Tibial nerve (tissue), 4 donors: Measurements from ENCODE around the gene PTGR1. TPM values are rescaled to one million over a fixed set of nuclear protein-coding genes. Genes with fewer than 3 reads are reported as not detected.
A peak's percentile ranks its signal among the peaks of the same experiment; 100 is the strongest.

ENCODE experiments used
- DNase-seq, 2 donors: peaks; one replicate each; pipeline ENCODE4 v3.0.0-alpha.2; 2019; ENCODE audit warnings: low spot score in 2 of 2
- H3K27ac ChIP-seq, 4 donors: fragments of 200-600 bp; sonication (generic) in 3 of 4; one replicate each; pipeline ENCODE4 v1.5.1; 2017 to 2019; ENCODE audit warnings: mild to moderate bottlenecking in 1 of 4
- H3K27me3 ChIP-seq, 2 donors: fragments of 200-600 bp; sonication (generic) in 1 of 2; one replicate each; pipeline versions ENCODE4 v1.5.1 to v1.6.0; 2017 to 2019
- H3K36me3 ChIP-seq, 3 donors: fragments of 200-600 bp; sonication (generic); one replicate each; pipeline ENCODE4 v1.5.1; 2018 to 2019
- H3K4me1 ChIP-seq, 4 donors: fragments of 200-600 bp; sonication (generic) in 3 of 4; one replicate each; pipeline ENCODE4 v1.5.1; 2017 to 2019
- H3K4me3 ChIP-seq, 4 donors: fragments of 200-600 bp; sonication (generic) in 3 of 4; one replicate each; pipeline ENCODE4 v1.5.1; 2017 to 2019; ENCODE audit warnings: mild to moderate bottlenecking in 1 of 4, moderate library complexity in 1 of 4
- H3K9me3 ChIP-seq, 4 donors: fragments of 200-600 bp; sonication (generic) in 3 of 4; one replicate each; pipeline ENCODE4 v1.5.1; 2017 to 2019
- EP300 ChIP-seq, 2 donors: sonication (generic); formaldehyde crosslinking; IDR thresholded peaks; one replicate each; pipeline ENCODE4 v1.6.1; 2017; ENCODE audit warnings: antibody characterized with exemption in 2 of 2, mild to moderate bottlenecking in 1 of 2
- POLR2A ChIP-seq, 2 donors: fragments of 450-650 bp; IDR thresholded peaks; one replicate each; pipeline ENCODE4 v1.6.1; 2017; ENCODE audit warnings: antibody characterized with exemption in 2 of 2, mild to moderate bottlenecking in 2 of 2, moderate library complexity in 2 of 2
- WGBS, 2 donors: methylation state at CpG; one replicate each; pipeline ENCODE4 v1.1.5; 2018; 5-methylcytosine and 5-hydroxymethylcytosine counted together
- total RNA-seq, 4 donors: library from RNA; depleted of rRNA; stranded (reverse); fragments of >200 nt; gene quantifications; one replicate each; pipeline ENCODE4 v1.1.0, GENCODE V29; 2016
- TF ChIP-seq, protein P1 (sequence below), 5 experiments: fragments of 200-600 bp in 3 of 5; fragments of 450-650 bp in 2 of 5; sonication (generic) in 3 of 5; IDR thresholded peaks; one replicate each; pipeline ENCODE4 v1.5.1; 2016 to 2019; ENCODE audit warnings: antibody characterized with exemption in 5 of 5, mild to moderate bottlenecking in 3 of 5, moderate library complexity in 2 of 5

The PTGR1 gene
- total RNA-seq, 4 donors from 2014 or later: 25.7 to 58.8 (median 30.7) TPM

DNA sequence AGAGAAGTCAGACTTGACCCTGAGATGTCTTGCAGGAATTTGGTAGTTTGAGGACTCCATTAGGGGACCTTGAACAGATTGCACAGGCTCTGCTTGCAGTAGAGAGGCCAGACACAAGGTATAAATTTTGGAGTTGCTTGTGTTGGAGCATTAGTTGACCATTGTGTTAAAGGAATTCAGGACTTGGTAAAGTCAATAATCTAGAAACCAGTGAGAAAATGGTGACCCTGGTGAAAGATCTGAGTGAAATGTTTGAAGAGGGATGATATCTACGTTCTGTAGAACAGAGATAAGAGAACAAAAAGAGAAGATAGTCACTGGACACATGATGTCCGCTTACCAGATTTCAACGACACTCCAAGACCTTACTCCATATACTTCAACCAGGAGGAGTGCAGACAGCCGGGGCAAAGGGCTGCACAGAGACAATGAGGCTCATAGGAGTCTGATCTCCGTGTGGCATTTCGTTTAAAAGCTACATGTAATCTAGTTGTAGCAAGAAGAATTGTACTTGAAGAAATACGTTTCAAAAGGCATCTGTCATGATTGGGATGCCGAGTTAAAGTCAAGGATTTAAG, 44.8 kb upstream of the PTGR1 start:
- H3K9me3 ChIP-seq: no peaks in the 10 kb centered on the region
- no peak for DNase-seq
- no peak overlapping the region for H3K4me3 ChIP-seq
- no peaks in the 10 kb centered on the region for H3K4me1 ChIP-seq
- TF ChIP-seq, protein P1, sequence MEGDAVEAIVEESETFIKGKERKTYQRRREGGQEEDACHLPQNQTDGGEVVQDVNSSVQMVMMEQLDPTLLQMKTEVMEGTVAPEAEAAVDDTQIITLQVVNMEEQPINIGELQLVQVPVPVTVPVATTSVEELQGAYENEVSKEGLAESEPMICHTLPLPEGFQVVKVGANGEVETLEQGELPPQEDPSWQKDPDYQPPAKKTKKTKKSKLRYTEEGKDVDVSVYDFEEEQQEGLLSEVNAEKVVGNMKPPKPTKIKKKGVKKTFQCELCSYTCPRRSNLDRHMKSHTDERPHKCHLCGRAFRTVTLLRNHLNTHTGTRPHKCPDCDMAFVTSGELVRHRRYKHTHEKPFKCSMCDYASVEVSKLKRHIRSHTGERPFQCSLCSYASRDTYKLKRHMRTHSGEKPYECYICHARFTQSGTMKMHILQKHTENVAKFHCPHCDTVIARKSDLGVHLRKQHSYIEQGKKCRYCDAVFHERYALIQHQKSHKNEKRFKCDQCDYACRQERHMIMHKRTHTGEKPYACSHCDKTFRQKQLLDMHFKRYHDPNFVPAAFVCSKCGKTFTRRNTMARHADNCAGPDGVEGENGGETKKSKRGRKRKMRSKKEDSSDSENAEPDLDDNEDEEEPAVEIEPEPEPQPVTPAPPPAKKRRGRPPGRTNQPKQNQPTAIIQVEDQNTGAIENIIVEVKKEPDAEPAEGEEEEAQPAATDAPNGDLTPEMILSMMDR (IDR thresholded peaks at IDR 0.05): no peak
- TF ChIP-seq POLR2A (IDR thresholded peaks at IDR 0.05) (no peak), EP300 (IDR thresholded peaks at IDR 0.05) (no peak)
- no peak overlapping the region for H3K27ac ChIP-seq
- H3K27me3 ChIP-seq: no peaks in the 10 kb centered on the region
- peaks cover 0 to 32% (median 5%) of the 10 kb centered on the region in 3 donors for H3K36me3 ChIP-seq
- WGBS, 2 donors: 90 to 91% methylated on average over 8 of the region's 8 CpGs

DNA sequence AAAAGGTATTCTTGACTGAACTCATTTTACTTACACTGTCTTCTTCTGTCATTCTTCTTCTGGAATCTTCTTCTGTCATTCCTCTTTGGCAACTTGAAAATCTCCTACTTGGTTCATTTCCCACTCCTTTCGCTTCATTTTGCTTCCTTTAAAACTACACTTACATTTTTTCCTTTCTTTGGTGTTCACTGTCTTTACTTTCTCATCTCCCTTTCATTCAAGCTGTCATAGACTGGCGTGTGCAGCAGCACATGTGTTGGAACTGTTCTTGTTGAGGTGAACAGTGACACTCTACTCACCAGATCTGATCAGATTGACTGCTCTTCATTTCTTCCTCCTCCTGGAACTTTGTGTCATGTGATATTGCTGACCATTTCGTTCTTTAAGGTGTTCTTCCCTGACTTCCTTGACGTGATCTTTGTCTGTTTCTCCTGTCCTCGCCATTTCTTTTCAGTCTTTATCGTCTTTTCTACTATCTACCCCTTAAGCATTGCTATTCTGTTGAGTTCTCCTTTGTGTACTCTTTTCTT, 38.0 kb upstream of the PTGR1 start:
- Histone ChIP-seq H3K36me3 (no peaks in the 10 kb centered on the region), H3K27ac (no peak overlapping the region), H3K4me1 (peaks cover 0 to 45% (median 11%) of the 10 kb centered on the region in 4 donors), H3K9me3 (no peaks in the 10 kb centered on the region), H3K27me3 (no peaks in the 10 kb centered on the region), H3K4me3 (no peak overlapping the region)
- TF ChIP-seq, protein P1 (IDR thresholded peaks at IDR 0.05): no peak
- TF ChIP-seq EP300 (IDR thresholded peaks at IDR 0.05): no peak
- no peak for TF ChIP-seq POLR2A (IDR thresholded peaks at IDR 0.05)
- DNase-seq: no peak
- 84 to 92% methylated on average over 6 of the region's 6 CpGs for WGBS, 2 donors

DNA sequence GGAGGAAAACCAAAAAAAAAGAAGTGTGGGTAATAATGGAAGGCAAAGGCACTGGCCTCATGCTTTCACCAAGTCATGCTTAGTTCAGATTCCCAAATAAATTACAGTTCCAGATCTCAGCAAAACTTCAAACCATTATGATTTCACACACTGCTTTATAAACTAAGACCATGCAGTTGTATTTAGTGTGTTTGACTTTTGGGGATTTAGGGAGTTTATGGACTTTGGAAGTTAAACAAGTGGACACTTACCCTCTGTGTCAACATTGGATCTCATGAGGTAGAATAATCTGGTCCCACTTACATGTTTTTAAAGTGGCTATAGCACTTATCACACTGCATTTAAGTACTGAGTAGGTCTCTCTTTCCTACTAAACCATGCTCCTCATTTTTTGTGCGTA, 35.4 kb upstream of the PTGR1 start:
- TF ChIP-seq, protein P1 (IDR thresholded peaks at IDR 0.05): no peak
- TF ChIP-seq EP300 (IDR thresholded peaks at IDR 0.05) (no peak), POLR2A (IDR thresholded peaks at IDR 0.05) (no peak)
- Histone ChIP-seq H3K9me3 (no peaks in the 10 kb centered on the region), H3K36me3 (no peaks in the 10 kb centered on the region), H3K27me3 (no peaks in the 10 kb centered on the region), H3K4me1 (peaks cover 0 to 57% (median 18%) of the 10 kb centered on the region in 4 donors), H3K27ac (no peak overlapping the region), H3K4me3 (no peak overlapping the region)
- no peak for DNase-seq
- WGBS, 2 donors: 51 to 87% methylated on average over 1 of the region's 1 CpG

DNA sequence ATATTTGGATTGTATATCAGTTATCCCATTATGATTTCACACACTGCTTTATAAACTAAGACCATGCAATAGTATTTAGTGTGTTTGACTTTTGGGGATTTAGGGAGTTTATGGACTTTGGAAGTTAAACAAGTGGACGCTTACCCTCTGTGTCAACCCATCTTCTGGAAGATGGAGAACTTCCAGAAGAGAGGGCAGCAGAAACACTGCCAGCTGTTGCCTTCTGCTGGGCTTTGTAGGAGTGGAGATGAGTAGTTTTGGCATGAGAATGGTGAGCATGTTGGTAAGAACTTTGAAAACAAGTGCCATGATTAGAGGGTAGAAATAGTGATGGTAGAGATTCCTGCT, 33.9 kb upstream of the PTGR1 start:
- H3K27ac ChIP-seq: no peak overlapping the region
- H3K36me3 ChIP-seq: no peaks in the 10 kb centered on the region
- H3K9me3 ChIP-seq: no peaks in the 10 kb centered on the region
- DNase-seq: no peak
- no peaks in the 10 kb centered on the region for H3K27me3 ChIP-seq
- WGBS, 2 donors: 79 to 81% methylated on average over 1 of the region's 1 CpG
- no peak for TF ChIP-seq POLR2A (IDR thresholded peaks at IDR 0.05)
- TF ChIP-seq, protein P1 (IDR thresholded peaks at IDR 0.05): no peak
- no peak for TF ChIP-seq EP300 (IDR thresholded peaks at IDR 0.05)
- peaks cover 0 to 48% (median 18%) of the 10 kb centered on the region in 4 donors for H3K4me1 ChIP-seq
- H3K4me3 ChIP-seq: no peak overlapping the region

DNA sequence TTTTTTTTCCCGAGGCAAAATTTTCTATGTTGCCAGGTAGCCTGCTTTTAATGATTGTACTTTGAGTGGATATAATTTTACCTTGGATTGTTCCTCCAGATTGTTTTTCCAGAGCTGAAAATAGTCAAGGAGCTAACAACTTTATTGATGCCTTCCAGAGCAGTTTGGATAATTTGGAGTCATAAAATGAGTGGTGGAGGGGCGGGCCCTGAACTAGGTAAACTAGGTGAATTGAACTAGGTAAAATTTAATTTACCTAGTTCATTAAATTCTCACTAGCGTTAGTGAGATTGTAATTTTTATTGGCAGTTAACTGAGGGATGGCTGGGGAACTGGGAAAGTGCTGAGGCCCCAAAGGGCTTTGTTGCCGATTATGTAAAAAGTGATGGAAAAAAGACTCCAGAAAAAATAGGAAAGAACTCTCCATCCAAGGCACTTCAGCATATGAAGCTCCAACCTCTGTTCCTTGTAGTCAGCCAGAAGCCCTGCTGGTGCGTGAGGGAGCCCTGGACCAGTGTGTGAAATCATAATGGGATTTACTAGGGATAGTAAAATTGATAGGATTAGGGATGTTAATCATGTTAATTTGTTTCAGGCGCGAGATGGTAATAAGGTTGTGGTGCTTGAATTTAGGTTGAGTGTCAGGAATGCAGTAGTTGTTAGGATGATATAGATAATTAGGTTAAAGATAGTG, 33.4 kb upstream of the PTGR1 start:
- no peak for DNase-seq
- no peak for TF ChIP-seq EP300 (IDR thresholded peaks at IDR 0.05)
- no peak for TF ChIP-seq POLR2A (IDR thresholded peaks at IDR 0.05)
- TF ChIP-seq, protein P1 (IDR thresholded peaks at IDR 0.05): no peak
- Histone ChIP-seq H3K9me3 (no peaks in the 10 kb centered on the region), H3K4me3 (peak overlapping the region in 2 of 4 donors; percentile 74 to 91), H3K27ac (no peak overlapping the region), H3K27me3 (no peaks in the 10 kb centered on the region), H3K4me1 (peaks cover 0 to 47% (median 18%) of the 10 kb centered on the region in 4 donors), H3K36me3 (no peaks in the 10 kb centered on the region)
- 69% methylated on average over 7 of the region's 7 CpGs for WGBS, 2 donors
